Hematopoietic multipotent progenitor cell treated with erythropoietin and hydrocortisone succinate and interleukin-3 and kit ligand, for 15 days (in vitro differentiated cells): ENCODE results near the gene KCNIP3.

Experiments used
- DNase-seq: peaks from one replicate; pipeline ENCODE4 v3.0.0-alpha.2; 2015; ENCODE audit warnings: low spot score

Gene KCNIP3

DNA sequence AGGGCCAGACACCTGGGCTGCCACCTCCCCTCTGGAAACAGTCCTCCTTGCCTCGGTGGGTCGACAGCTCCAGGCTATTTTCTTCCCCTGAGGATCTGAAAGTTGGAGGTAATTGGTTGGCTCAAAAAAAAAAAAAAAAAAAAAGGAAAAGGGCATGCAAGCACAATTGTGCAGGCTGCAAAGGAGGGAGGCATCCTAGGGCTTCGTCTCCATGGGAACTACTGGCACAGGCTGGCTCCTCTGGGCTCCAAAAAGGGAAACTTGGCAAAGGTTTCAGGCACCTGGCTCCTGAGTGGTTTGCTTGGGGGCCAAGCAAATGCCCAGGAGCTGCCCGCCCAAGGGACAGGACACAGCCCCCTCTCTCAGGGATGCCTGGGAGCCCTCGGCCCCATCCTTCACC is 1.1 kb upstream of the KCNIP3 start:
- no peak for DNase-seq

DNA sequence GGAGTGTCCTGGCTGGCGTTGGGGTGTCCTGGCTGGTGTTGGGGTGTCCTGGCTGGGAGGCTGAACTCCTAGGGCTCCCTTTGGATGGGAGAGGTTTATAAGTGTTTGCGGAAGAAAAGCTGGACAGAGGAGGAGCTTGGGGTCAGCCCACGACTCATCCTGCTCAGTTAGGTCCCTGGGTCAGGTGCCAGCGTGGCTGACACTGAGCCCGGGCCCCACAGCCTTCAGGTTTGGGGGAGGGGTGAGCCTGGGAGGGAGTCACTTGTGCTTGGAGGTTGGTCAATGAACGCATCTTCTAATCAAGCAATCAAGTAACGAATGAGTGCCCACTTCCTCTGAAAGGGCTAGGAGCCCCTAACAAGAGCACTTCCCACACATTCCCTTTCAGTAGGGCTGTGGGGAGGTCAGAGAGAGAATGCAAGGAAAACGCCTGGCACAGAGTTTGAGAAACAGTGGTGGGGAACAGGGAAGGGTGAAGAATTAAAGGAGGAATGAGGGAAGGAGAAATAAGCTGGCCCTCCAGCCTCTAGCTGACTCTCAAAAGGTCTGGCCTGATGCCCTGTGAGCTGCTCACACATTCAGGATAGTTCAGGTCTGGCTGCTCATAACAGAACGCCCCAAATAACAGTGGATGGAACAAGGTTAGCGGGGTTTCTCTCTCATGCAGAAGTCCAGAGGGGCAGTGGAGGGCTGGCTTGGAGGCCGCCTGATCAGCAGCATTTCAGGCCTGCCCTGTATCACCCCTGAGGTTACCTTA is 670 bp downstream of the KCNIP3 start:
- DNase-seq = no peak

DNA sequence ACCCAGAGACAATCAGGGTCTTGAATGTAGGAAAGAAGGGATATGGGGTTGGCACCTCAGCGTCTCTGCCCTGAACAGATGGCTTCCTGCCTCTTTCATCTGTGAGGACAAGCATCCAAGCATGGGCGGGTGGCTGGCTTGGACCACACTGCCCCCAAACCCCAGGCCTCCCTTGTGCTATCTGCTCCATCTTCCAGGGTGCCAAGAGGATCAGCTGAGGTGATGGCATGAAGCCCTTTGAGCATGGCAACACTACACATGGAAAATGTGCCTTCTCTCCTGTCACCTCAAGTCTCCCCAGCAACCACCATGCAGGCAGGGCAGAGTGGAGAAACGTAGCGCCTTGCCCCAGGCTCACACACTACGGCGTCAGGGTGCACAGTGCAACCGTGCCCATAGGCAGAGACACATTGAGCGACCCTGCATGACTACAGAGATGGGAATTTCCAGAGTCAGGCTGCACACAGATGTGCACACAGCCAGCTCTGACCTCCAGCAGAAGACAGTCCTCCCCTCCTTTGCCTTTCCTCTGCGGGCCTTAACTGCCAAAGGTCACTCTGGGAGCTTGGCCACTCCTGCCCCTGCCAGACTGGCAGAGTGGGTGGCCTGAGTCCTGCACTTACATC is 1.5 kb downstream of the KCNIP3 start:
- DNase-seq = no peak

DNA sequence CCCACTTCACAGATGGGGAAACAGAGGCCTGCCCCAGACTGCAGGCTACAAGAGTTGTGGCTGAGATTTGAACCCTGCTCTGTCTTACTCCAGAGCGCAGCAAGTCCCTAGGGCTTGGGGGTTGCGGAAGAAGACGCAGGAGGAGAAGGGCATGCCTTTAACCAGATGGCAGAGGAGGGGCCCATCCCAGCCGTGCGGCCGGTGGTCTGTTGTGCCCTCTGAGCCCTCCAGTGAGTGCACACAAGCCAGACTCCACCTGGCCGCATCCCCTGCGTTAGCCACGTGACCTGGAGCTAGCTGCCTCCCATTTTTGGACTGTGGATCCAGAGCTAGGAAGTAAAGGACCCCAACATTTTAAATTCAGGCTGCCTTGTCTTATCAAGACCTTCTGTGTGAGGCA is 2.8 kb downstream of the KCNIP3 start:
- no peak for DNase-seq

DNA sequence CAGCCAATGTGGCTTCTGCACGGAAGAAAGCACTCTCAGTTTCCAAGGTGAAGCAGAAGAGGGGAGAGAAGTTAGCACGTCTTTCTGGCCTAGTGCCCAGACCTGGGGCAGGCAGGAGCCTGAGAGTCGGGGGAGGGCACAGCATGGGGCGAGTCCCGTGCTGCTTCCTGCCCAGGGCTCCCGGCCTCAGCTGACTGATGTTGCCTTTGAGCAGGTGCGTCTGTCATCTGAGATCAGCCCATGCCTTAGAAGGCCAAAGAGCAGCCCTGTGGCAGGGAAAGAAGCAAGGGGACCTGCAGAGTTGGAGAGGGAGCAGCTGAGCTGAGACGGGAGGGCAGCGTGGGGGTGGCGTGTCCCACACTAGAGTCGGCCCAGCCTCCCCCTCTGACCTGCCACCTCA is 3.3 kb downstream of the KCNIP3 start:
- DNase-seq = no peak

DNA sequence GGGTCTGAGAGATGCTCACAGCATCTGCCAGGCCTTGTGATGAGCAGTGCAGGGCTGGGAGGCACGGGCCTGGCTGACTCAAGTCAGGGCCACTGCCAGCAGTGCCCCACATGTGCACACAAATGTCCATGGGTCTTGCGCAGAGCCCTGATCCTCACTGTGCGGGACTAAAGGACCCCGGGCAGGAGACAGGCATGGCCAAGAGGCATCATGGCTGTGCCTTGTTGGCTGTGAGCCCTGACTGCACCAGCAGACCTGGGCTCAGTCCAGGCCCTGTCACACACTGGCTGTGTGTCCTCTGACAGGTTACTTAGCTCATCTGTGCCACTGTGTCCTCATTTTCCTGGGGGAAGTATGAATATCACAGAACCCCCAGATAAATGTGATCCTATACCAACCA is 4.0 kb downstream of the KCNIP3 start:
- no peak for DNase-seq

DNA sequence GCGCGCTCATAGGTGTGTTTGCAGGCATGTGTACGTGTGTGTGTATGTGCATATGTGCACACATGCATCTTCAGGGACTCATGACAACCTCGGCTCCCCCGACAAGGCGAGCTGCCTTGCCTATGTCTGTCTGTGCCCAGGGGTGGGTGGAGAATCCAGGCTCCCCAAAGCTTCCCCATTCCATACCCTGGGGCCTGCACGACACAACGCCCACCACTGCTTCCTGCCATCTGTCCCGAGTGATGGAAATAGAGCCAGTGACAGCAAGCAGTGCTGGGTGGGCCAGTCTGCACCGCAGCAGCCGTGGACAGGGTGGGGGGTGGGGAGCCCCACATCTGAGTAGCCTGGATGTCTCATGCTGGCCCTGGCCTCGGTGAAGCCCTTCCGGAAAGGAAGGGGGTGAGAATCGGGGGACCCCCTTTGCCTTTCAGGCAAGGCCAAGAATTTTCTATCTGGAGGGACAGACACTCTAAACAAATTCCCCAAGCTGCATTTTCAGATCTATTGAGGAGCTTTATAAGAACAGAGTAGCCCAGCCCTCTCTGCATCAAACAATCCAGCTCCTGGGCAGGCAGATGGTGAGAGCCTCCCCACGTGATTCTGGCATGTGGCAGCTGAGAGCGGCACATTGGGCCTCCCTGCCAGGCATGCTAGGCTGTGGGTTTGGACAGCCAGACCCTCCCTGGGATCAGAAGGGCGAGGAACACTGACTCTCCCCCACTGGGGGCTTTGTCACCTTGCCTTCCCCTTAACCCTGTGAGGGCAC is 4.9 kb downstream of the KCNIP3 start:
- no peak for DNase-seq

DNA sequence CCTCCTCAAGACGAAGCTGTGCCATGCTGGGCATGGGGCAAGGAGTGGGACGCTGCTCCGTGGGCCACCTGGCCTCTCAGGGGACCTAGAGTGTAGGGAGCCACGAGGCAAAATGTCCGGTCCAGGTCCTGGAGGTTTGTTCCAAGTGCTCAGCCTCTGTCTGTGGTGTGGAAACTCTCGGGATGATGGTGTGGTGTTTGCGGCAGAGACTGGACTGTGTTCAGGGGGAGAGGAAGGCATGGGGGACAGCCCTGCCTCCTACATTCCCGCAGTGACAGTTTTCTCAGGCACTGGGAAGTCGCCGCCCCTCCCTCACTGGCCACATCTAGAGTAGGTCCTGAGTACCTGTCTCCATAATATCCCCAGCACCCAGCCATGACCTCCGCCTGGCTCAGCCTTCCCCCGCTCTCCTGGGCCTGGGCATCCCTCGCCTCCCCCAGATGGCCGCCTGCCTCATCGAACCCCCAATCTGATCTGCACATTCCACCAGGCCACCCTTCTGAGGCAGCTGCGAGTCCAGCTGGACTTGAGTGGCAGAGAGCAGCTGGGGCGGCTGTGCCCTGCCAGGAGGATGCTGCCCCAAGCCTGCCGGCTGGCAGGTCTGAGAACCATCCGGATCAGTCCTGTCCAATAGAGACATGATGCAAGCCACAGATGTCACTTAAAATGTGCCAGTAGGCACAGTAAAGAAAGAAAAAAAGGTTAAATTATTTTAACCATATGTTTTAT is 6.2 kb downstream of the KCNIP3 start:
- DNase-seq = no peak

DNA sequence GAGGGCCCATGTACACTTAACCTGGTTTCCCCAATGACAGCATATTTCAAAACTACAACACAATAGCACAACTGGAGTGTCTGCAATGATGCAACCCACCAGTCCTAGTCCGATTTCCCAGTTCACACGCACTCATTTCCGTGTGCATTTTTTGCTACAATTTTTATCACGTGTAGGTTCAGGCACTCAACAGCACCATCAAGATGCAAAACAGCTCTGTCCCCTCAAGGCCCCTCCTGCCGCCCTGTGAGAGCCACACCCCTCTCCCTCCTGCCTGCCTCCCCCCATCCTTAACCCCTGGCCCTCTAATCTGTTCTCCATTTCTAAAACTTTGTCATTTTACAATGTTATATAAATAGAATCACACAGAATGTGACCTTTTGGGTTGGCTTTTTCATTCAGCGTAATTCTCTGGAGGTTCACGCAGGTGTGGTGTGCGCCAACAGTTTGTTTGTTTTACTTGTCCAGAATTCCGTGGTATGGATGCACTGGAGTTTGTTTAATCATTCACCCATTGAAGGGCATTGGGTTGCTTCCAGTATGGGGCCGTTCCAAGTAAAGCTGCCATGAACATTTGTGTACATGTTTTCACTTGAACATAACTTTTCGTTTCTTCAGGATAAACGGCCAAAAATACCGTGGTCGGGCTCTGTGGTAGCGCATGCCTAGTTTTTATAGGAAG is 8.4 kb downstream of the KCNIP3 start:
- no peak for DNase-seq

DNA sequence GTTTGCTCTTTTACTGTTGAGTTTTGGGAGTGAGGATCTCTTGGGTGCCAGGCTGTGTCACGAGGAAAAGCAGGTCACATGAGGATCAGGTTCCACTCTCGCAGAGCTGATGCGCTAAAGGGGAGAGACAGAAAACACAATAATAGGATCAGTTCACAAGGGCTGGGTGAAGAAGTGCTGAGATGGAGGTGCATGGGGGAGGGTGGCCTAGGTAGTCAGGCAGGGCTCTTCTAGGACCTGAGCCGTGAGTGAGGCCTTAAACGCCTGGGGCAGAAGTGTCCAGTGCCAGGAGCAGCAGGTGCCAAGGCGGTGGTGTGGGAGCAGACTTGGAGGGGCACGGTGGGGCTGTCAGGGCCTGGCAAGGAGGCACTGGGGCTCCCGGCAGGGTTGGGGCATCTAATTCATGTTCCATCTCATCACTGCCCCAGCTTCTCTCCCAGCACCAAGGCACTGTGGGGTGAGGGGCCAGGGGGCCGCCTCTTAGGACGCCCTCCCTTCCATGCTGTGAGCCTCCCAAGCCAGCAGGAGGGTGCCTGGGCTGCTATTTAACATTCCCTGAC is 9.3 kb downstream of the KCNIP3 start:
- DNase-seq = no peak

DNA sequence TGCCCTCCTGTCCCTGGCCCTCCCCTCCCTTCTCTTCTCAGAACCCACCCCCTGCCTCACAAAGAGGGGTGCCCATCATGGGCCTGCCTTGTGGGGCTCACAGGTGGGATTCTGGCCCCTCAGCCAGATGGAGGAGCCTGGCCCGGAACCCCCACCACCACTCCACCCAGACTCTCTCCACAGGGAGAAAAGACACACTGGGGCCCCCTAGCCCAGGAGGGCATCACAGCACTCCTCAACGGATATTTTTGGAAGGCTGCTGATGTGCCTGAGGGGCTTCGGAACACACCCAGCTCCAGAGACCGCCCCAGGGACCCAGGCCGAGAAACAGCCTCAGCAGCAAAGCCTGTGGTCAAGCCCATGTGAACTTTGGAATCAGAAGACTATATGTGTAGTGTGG is 9.9 kb downstream of the KCNIP3 start:
- no peak for DNase-seq

DNA sequence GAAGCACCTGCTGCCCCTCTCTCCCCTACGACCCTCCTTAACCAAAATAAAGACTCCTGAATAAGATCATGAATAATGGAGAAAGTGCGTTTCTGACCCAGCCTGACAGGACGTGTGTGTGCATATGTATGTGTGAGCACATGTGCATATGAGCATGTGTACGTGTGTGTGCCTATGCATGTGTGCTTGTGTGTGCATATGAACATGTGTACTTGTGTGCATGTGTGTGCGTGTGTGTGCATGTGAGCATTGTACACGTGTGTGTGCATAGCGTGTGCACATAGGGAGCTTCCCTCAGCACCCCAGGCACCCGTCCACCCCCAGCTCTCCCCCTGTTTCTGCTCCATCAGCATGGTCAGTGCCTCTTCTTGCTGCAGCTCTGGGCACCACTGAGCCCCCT is 10.7 kb downstream of the KCNIP3 start:
- no peak for DNase-seq

DNA sequence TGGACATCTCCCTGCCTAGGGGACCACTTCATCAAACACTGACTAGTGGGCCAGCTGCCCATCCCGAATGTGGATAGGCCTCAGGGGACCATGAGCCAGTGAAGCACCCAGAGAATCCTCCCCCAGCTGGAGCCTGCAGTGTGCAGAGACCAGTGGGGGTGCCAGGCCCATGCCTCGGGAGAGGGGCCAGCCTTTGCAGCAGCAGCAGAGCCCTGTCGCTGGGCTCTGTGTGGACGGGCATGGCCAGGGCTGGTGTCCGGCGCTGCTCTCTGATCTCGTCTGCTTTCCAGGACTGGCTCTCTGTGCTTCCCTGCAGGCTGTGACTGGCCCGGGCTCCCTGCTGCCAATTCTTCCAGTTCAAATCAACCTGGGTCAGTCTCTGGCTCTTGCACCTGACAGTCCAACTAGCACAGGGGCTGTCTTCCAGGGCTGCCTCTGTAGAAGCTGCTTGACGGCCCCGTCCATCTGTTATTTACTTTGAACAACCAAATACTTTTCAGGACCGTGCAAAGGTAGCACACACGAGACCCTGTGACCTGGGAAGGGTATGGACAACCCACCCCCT is 11.4 kb downstream of the KCNIP3 start:
- DNase-seq = no peak

DNA sequence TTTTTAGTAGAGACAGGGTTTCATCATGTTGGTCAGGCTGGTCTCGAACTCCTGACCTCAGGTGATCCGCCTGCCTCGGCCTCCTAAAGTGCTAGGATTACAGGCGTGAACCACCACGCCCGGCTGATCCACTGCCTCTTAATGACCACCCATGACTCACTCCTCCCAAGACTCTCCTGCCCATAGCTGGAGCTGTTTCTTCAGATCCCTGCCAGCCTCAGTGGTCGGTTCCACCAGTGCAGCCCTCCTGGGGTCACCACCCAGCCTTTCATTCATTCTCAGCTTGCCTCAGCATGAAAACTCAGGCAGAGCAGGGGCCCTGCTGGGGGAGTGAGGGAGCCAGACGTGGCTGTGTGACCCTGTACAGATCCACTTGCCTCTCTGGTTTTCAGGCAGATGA is 12.5 kb downstream of the KCNIP3 start:
- DNase-seq = no peak

DNA sequence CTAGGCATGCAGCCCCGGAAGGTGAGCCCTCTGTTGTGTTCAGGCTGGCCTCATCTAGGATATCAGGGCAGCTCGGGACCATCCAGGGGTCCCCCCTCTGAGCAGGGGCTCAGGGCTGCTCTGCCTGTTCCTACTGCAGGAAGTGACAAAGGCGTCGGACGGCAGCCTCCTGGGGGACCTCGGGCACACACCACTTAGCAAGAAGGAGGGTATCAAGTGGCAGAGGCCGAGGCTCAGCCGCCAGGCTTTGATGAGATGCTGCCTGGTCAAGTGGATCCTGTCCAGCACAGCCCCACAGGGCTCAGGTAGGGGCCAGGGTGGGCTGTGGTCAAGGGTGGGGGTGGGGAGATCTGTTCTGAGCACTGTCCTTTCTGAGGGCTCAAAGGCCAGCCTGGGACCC is 13.1 kb downstream of the KCNIP3 start:
- no peak for DNase-seq

DNA sequence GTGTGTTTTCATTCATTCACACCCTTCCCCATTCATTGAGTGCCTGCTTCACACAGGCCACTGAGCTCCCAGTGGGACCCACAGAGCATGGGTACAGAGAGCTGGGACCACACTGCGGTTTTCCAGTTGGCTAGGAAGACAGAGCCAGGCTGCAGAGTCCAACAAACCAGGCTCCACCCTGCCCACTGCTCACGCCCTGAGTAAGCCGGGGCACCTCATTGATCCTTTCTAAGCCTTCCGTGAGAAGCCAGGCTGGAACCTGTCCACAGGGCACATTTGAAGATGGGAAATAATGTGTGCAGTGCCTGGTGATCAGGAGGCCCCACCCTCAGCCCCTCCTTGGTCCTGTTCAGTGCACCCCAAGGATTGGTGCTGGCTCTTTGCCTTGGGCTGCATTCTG is 13.5 kb downstream of the KCNIP3 start:
- no peak for DNase-seq

DNA sequence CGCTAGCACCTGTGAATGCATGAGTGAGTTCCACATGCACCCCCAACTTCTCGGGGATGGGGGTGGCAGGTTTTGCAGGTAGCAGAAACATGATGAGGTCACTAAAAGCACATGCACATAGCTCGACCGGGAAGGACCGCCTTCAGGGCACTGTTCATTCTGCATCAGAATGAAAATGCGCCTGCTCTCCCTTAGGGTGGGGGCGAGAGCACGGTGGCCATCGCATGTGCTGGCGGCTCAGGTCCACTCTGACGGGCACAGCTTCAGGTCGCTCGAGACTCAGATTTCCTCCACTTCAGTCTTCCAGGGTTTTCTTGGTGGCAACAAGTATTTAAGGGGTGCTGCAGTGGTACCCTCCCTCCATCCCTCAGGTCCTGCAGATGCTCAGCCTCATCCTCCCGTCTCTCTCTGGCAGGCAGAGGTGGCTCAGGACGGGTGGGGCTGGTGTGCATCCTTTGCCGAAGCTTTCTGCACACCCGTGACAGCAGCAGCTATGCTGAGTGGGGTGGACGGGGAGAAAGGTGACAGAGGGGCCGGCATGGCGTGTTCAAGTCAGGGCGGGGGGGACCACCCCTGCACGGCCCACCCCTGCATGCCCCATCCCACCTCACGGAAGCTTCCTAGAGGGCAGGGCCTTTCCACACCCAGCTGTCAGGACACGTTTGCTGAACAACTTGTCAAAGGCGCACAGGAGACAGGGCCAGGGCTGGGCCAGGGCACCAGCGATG is 14.8 kb downstream of the KCNIP3 start:
- no peak for DNase-seq

DNA sequence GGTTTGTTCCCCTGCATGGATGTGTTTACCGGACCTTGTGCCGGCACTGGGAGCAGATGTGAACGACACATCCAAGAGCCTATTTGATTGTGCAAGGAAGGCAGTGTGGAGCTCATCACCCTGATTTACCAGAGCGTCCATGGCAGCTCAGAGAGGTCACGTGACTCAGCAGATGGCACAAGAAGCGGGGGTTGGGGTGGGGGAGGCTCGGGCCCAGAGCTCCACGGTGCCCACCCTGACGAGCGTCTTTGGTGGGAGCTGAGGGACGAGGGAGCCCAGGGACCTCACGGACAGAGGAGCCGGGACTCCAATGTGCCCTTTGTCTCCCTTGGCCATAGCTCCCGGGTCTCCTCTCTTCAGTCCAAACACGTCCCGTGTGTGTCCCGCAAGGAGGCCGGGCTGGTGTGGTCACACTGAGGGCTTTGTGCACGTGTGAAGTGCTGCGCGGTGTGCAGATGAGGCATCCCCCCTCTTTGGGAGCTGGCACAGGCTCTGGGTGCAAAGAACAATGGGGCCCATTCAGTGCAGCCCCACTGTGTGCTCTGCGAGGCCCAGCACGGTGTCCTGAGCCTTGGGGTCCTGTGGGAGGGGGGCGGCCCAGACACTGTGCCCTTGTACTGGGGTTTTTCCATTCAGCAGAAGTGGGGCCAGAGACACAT is 15.5 kb downstream of the KCNIP3 start:
- DNase-seq = no peak

DNA sequence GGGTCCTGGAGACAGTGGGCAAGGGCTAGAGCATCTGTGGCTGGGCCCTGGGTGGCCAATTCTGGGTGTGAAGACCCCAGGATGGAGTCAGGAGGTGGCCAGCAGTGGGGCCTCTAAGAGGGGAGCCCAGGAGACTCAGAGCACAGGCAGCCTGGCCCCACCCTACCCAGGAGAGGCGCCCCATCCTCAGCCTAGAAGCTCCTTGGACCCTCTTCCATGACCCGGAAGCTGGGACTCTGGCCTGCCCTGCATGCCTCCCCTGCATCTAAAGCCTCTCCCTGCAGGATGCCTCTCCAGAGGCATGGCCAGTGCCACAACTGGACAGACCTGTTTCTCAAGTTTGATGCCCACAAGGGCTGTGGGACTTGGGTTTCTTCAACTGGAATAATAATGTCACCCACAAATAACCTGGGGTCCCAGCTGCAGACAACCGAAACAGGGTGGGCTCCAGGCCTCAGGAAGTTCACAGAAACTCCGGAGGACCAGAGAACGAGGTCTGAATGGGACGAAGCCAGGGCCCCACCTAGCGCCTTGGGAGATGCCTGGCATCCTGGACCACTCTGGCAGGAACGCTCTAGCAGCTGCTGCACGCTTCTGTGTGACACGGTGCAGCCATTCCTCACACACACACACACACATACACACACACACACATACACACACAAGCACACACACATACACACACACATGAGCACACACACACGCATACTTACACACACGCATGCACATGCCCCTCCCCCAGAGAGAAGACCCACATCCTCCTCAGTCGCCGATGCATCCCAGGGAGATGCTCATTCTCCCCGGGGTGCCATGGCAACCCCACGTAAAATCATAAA is 16.4 kb downstream of the KCNIP3 start:
- DNase-seq = no peak
